Right cardiac atrium (tissue), 5 donors: Measurements from ENCODE around the gene NCOA4. TPM values are rescaled to one million over a fixed set of nuclear protein-coding genes. Genes with fewer than 3 reads are reported as not detected.
A peak's percentile ranks its signal among the peaks of the same experiment; 100 is the strongest.
"Not testable (repeated sequence)": the region's sequence is repeated elsewhere in the genome, so short reads cannot be mapped to it uniquely, and the experiment has no call there.

Source experiments
- ATAC-seq, 2 donors: fragments of 200-7000 bp; cut with Tn5 transposase; one replicate each; pipeline versions ENCODE4 v1.8.0 to v1.9.1; 2020; ENCODE audit warnings: moderate library complexity in 2 of 2, mild to moderate bottlenecking in 1 of 2
- DNase-seq, 3 donors: peaks; one replicate each; pipeline ENCODE4 v3.0.0-alpha.2; 2020
- H3K27ac ChIP-seq: one replicate; pipeline ENCODE4 v1.5.1; 2013; ENCODE audit warnings: mild to moderate bottlenecking, low read length, control low read depth, moderate library complexity
- H3K27me3 ChIP-seq: one replicate; pipeline ENCODE4 v1.6.1; 2013; ENCODE audit not compliant: control insufficient read depth, insufficient read depth
- H3K4me1 ChIP-seq: one replicate; pipeline ENCODE4 v1.6.1; 2013; ENCODE audit warnings: low read length; ENCODE audit not compliant: control insufficient read depth, insufficient read depth
- H3K4me3 ChIP-seq: one replicate; pipeline ENCODE4 v1.5.1; 2013; ENCODE audit warnings: low read length, control low read depth
- H3K9me3 ChIP-seq: one replicate; pipeline ENCODE4 v1.6.1; 2013; ENCODE audit warnings: low read length; ENCODE audit not compliant: control insufficient read depth
- WGBS: extraction: QIAGEN DNeasy Blood & Tissue Kit; methylation state at CpG from one replicate; pipeline ENCODE4 v1.1.7; 2013; 5-methylcytosine and 5-hydroxymethylcytosine counted together
- intact Hi-C, 4 donors: fragments of 100-400 bp; cut with DNase I; formaldehyde crosslinking; loops; one replicate each; pipeline versions ENCODE4 v1.11.0 to v1.14.0; 2022 to 2023
- polyA plus RNA-seq: library from polyadenylated mRNA; stranded (reverse); fragments of 200-250 nt; gene quantifications from one replicate; pipeline ENCODE4 v1.2.3, GENCODE V29; 2013
- total RNA-seq, 4 donors: library from RNA; stranded (reverse); fragmentation: NEBNext Ultra II Directional; extraction: Animal tissue kit (Norgen Biotek cat#: 25700); gene quantifications; one replicate each; pipeline ENCODE4 v1.2.1, GENCODE V29; 2021
- donor health status: healthy with polysubstance abuse.
- donor health status: DM: no; HTN: yes; CAD: no.
- donor health status: DM: no; HTN: no; CAD: no.
- donor health status: DM: no; HTN: yes; CAD: no; lungs with severe emphysema.
- donor health status: DM: yes; HTN: yes; CAD: no.

The NCOA4 gene
- total and polyA plus RNA-seq, 5 donors: 93.7 to 233 (median 216) TPM

- DNase-seq: no peak
- Histone ChIP-seq H3K27me3 (no peaks in the 10 kb centered on the region), H3K27ac (no peak overlapping the region), H3K4me3 (no peak overlapping the region), H3K4me1 (no peaks in the 10 kb centered on the region), H3K9me3 (no peaks in the 10 kb centered on the region)
- intact Hi-C loops: no loop called here
- ATAC-seq: no peak
- 56% methylated on average over 7 of the region's 7 CpGs for WGBS
Measured at GRCh38 chr10:46052057-46052790, 21.8 kb upstream of the NCOA4 start.

GRCh38 chr10:46050941-46051623 is 20.7 kb upstream of the NCOA4 start:
- ATAC-seq (no peak), DNase-seq (no peak)
- WGBS: 52% methylated on average over 11 of the region's 11 CpGs
- H3K27ac ChIP-seq: no peak overlapping the region
- no peak overlapping the region for H3K4me3 ChIP-seq
- no peaks in the 10 kb centered on the region for H3K4me1 ChIP-seq
- intact Hi-C loops: no loop called here
- no peaks in the 10 kb centered on the region for H3K27me3 ChIP-seq
- no peaks in the 10 kb centered on the region for H3K9me3 ChIP-seq

GRCh38 chr10:46049497-46049831 is 19.0 kb upstream of the NCOA4 start:
- DNase-seq, H3K4me3 ChIP-seq, H3K9me3 ChIP-seq, H3K27ac ChIP-seq, intact Hi-C loops, H3K27me3 ChIP-seq, H3K4me1 ChIP-seq, ATAC-seq: not testable (repeated sequence)
- WGBS: 96% methylated on average over 11 of the region's 11 CpGs

- no peaks in the 10 kb centered on the region for H3K4me1 ChIP-seq
- intact Hi-C loops: no loop called here
- WGBS: 43% methylated on average over 2 of the region's 2 CpGs
Measured at GRCh38 chr10:46048152-46048551, 17.7 kb upstream of the NCOA4 start.

GRCh38 chr10:46046261-46046660 is 15.8 kb upstream of the NCOA4 start, which contains the start of gene MSMB:
MSMB (minus strand) TSS chr10:46046269; CDS start chr10:46046237, 32 bp downstream.
- H3K4me1 ChIP-seq: no peaks in the 10 kb centered on the region
- WGBS: 86% methylated on average over 7 of the region's 7 CpGs
- H3K4me3 ChIP-seq: no peak within 1 kb of the TSS
- H3K27me3 ChIP-seq: no peaks in the 10 kb centered on the region
- ATAC-seq: no peak
- DNase-seq: no peak
- intact Hi-C loops: no loop called here
- no peaks in the 10 kb centered on the region for H3K9me3 ChIP-seq
- H3K27ac ChIP-seq: no peak within 1 kb of the TSS

More at GRCh38 chr10:46048152-46048551, 17.7 kb upstream of the NCOA4 start:
- DNase-seq: no peak
- Histone ChIP-seq H3K27ac (no peak overlapping the region), H3K27me3 (no peaks in the 10 kb centered on the region), H3K4me3 (no peak overlapping the region), H3K9me3 (no peaks in the 10 kb centered on the region)
- no peak for ATAC-seq

GRCh38 chr10:46042527-46042926 is 12.1 kb upstream of the NCOA4 start:
- Histone ChIP-seq H3K9me3 (no peaks in the 10 kb centered on the region), H3K27me3 (no peaks in the 10 kb centered on the region), H3K4me3 (no peak overlapping the region), H3K4me1 (no peaks in the 10 kb centered on the region), H3K27ac (no peak overlapping the region)
- 62% methylated on average over 4 of the region's 4 CpGs for WGBS
- DNase-seq (no peak), ATAC-seq (no peak)
- intact Hi-C loops: no loop called here

- H3K27me3 ChIP-seq: no peaks in the 10 kb centered on the region
- DNase-seq: no peak
- intact Hi-C loops: no loop called here
- no peak overlapping the region for H3K4me3 ChIP-seq
- no peaks in the 10 kb centered on the region for H3K9me3 ChIP-seq
- H3K4me1 ChIP-seq: no peaks in the 10 kb centered on the region
- no peak overlapping the region for H3K27ac ChIP-seq
- 87% methylated on average over 3 of the region's 3 CpGs for WGBS
- no peak for ATAC-seq
Measured at GRCh38 chr10:46040004-46040403, 9.6 kb upstream of the NCOA4 start.

- ATAC-seq: no peak
- no peaks in the 10 kb centered on the region for H3K27me3 ChIP-seq
- H3K27ac ChIP-seq: no peak overlapping the region
- no peak for DNase-seq
- no peaks in the 10 kb centered on the region for H3K9me3 ChIP-seq
- 88% methylated on average over 8 of the region's 8 CpGs for WGBS
- intact Hi-C loops: no loop called here
- H3K4me1 ChIP-seq: no peaks in the 10 kb centered on the region
- H3K4me3 ChIP-seq: no peak overlapping the region
Measured at GRCh38 chr10:46037107-46037825, 6.8 kb upstream of the NCOA4 start.

- Histone ChIP-seq H3K4me3 (no peak overlapping the region), H3K27me3 (no peaks in the 10 kb centered on the region), H3K9me3 (no peaks in the 10 kb centered on the region), H3K4me1 (no peaks in the 10 kb centered on the region), H3K27ac (no peak overlapping the region)
- no peak for DNase-seq
- peak in 1 of 2 donors; percentile 60 for ATAC-seq
- WGBS: 53% methylated on average over 8 of the region's 8 CpGs
- intact Hi-C loops: no loop called here
Measured at GRCh38 chr10:46035923-46036849, 5.8 kb upstream of the NCOA4 start.

GRCh38 chr10:46033602-46034011 is 3.2 kb upstream of the NCOA4 start:
- no peaks in the 10 kb centered on the region for H3K4me1 ChIP-seq
- H3K4me3 ChIP-seq: no peak overlapping the region
- no peak overlapping the region for H3K27ac ChIP-seq
- H3K9me3 ChIP-seq: no peaks in the 10 kb centered on the region
- intact Hi-C loops: no loop called here
- no peak for ATAC-seq
- H3K27me3 ChIP-seq: no peaks in the 10 kb centered on the region
- DNase-seq: no peak
